ENCODE results near the gene SEMA3F. TPM values are rescaled to one million over a fixed set of nuclear protein-coding genes. Genes with fewer than 3 reads are reported as not detected.

The SEMA3F gene
- total and polyA plus RNA-seq, 2 of the 4 experiments (the other 2 are of a cell fraction), result 7.3 to 23.3 TPM

DNA sequence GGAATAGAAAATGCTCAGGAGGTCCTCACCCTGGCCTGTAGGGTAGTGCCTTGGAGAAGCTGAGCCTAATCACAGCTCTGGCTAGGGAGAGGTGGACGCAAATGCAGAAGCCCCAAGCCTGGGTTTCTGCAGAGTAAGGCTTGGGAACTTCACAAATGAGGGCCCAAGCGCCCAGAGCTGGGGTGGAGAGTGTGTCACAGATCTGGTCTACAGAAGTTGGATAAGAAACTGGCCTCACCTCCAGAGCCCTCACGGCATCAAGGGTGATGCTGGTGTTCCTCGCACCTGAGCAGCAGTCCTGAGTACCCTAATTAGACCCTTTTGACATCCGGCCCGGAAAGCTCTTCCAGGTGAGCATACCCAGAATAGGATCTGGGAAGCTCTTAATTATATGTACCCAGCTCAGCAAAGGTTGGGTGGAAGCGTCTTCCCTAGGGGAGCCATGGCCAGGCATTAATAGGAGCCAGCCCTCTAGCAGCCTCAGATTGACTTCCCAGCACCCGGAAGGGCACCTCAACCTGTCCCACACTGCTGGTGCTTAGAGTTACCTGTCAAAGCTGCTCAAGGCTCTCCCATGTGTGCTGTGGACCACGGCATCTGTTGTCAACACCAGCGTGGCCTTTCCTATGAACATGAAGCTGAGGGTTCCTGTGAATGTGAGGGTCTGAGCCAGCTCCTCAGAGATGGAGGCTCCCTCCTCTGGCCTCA lies 34.6 kb upstream of the SEMA3F start:
- no peak for ATAC-seq (ENCODE audit: low read depth)
- TF ChIP-seq RAD21 (IDR thresholded peaks at IDR 0.05; ENCODE audit: low read length) (no peak), CEBPB (IDR thresholded peaks at IDR 0.05; ENCODE audit: low read depth, low read length) (no peak), CHD1 (IDR thresholded peaks at IDR 0.05; ENCODE audit: low read depth, low read length) (no peak), SMC3 (IDR thresholded peaks at IDR 0.05; ENCODE audit: low read depth, low read length) (no peak), MAZ (IDR thresholded peaks at IDR 0.05; ENCODE audit: borderline replicate concordance, low read depth, low read length) (no peak), RFX5 (IDR thresholded peaks at IDR 0.05; ENCODE audit: low read depth, low read length) (no peak), POLR2A (IDR thresholded peaks at IDR 0.05; ENCODE audit: low read depth, low read length) (no peak), FOS (IDR thresholded peaks at IDR 0.05; ENCODE audit: low read depth, low read length) (no peak), BHLHE40 (IDR thresholded peaks at IDR 0.05; ENCODE audit: low read depth, low read length) (no peak), RCOR1 (IDR thresholded peaks at IDR 0.05; ENCODE audit: insufficient replicate concordance, low read length) (no peak), NFE2L2 (IDR thresholded peaks at IDR 0.05; ENCODE audit: low read depth, low read length) (no peak), MAFK (IDR thresholded peaks at IDR 0.05; ENCODE audit: low read depth, low read length) (no peak)
- TF ChIP-seq, protein P1, sequence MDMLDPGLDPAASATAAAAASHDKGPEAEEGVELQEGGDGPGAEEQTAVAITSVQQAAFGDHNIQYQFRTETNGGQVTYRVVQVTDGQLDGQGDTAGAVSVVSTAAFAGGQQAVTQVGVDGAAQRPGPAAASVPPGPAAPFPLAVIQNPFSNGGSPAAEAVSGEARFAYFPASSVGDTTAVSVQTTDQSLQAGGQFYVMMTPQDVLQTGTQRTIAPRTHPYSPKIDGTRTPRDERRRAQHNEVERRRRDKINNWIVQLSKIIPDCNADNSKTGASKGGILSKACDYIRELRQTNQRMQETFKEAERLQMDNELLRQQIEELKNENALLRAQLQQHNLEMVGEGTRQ (IDR thresholded peaks at IDR 0.05; ENCODE audit: low read depth, low read length), result no peak
- TF ChIP-seq, protein P2, sequence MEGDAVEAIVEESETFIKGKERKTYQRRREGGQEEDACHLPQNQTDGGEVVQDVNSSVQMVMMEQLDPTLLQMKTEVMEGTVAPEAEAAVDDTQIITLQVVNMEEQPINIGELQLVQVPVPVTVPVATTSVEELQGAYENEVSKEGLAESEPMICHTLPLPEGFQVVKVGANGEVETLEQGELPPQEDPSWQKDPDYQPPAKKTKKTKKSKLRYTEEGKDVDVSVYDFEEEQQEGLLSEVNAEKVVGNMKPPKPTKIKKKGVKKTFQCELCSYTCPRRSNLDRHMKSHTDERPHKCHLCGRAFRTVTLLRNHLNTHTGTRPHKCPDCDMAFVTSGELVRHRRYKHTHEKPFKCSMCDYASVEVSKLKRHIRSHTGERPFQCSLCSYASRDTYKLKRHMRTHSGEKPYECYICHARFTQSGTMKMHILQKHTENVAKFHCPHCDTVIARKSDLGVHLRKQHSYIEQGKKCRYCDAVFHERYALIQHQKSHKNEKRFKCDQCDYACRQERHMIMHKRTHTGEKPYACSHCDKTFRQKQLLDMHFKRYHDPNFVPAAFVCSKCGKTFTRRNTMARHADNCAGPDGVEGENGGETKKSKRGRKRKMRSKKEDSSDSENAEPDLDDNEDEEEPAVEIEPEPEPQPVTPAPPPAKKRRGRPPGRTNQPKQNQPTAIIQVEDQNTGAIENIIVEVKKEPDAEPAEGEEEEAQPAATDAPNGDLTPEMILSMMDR (conservative IDR thresholded peaks at IDR 0.05; ENCODE audit: low read depth, low read length), result no peak
- TF ChIP-seq, protein P3, sequence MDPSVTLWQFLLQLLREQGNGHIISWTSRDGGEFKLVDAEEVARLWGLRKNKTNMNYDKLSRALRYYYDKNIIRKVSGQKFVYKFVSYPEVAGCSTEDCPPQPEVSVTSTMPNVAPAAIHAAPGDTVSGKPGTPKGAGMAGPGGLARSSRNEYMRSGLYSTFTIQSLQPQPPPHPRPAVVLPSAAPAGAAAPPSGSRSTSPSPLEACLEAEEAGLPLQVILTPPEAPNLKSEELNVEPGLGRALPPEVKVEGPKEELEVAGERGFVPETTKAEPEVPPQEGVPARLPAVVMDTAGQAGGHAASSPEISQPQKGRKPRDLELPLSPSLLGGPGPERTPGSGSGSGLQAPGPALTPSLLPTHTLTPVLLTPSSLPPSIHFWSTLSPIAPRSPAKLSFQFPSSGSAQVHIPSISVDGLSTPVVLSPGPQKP (IDR thresholded peaks at IDR 0.05; ENCODE audit: borderline replicate concordance, low read depth, low read length), result no peak

More for the DNA sequence above, 34.6 kb upstream of the SEMA3F start:
- DNase-seq, result no peak
- no peaks in the 10 kb centered on the region for H3K9me3 ChIP-seq (ENCODE audit: control insufficient read depth, insufficient read depth, low read length)
- no peak overlapping the region for H4K5ac ChIP-seq (ENCODE audit: low read depth, low read length)
- no peak overlapping the region for H3K4ac ChIP-seq (ENCODE audit: low read depth, low read length)
- no peak overlapping the region for H3K4me3 ChIP-seq (ENCODE audit: insufficient read depth, low read depth, low read length)
- H2AK9ac ChIP-seq (replicated peaks; ENCODE audit: low read depth, low read length, poor library complexity), result peak overlapping the region; percentile 44
- no TSS peak for BruUV-seq (replicated peaks)
- H3K18ac ChIP-seq (ENCODE audit: low read depth, low read length), result no peak overlapping the region
- H3K4me1 ChIP-seq (ENCODE audit: control insufficient read depth, insufficient read depth, low read length), result peaks cover 11% of the 10 kb centered on the region
- 92% methylated on average over 2 of the region's 10 CpGs; no CpG with 5 or more reads in 1 of the 2 experiments for WGBS, 2 experiments (ENCODE audit: extremely low coverage in 2 of 2, insufficient read length in 1 of 2)
- H2BK120ac ChIP-seq (ENCODE audit: low read depth, low read length), result no peak overlapping the region
- intact Hi-C loops (cut with micrococcal nuclease) (loop anchor here (1.0 kb wide), 2 partner anchors 69 to 106 kb away; no protein-coding TSS in a partner anchor), dilution Hi-C loops (cut with HindIII; ENCODE audit: low sequenced_read_pairs, unreplicated experiment) (no loop called here), in situ Hi-C loops (cut with MboI; ENCODE audit: low sequenced_read_pairs) (loop anchor here (5.0 kb wide), 1 partner anchor 62 kb away; no protein-coding TSS in a partner anchor)
- H3K27ac ChIP-seq (ENCODE audit: insufficient read depth, low read length), result no peak overlapping the region
- H3K56ac ChIP-seq (ENCODE audit: extremely low read depth, insufficient read depth, low read length), result no peak overlapping the region
- no peak overlapping the region for H2AK5ac ChIP-seq (ENCODE audit: low read depth, low read length)
- H2BK5ac ChIP-seq (ENCODE audit: low read depth, low read length, poor library complexity, severe bottlenecking), result no peak overlapping the region
- H3K14ac ChIP-seq (replicated peaks; ENCODE audit: low read depth, low read length), result no peak overlapping the region
- no peak overlapping the region for H3K4me2 ChIP-seq (ENCODE audit: low read depth, low read length)
- H2BK15ac ChIP-seq (ENCODE audit: low read depth, low read length), result no peak overlapping the region
- no peak overlapping the region for H4K8ac ChIP-seq (ENCODE audit: low read depth in 2 of 2, low read length in 2 of 2)
- H3K79me1 ChIP-seq (ENCODE audit: low read depth in 1 of 2, low read length in 2 of 2), result peaks cover 0 to 18% of the 10 kb centered on the region in 2 experiments; a peak in 2 of 4 replicates
- ChIA-PET POLR2A (ENCODE audit: unreplicated experiment) (interaction anchor here (0.5 kb wide), 1 partner anchor 136 kb away, joined by 3 read pairs; no protein-coding TSS in a partner anchor), CTCF (interaction anchor here (0.5 to 3.3 kb wide), 4 partner anchors 19 to 105 kb away, joined by 3 to 10 read pairs (median 5); no protein-coding TSS in a partner anchor)
- no peak overlapping the region for H4K91ac ChIP-seq (ENCODE audit: insufficient read depth, low read depth, low read length)
- peaks cover 7% of the 10 kb centered on the region; the same call in 1 of the 2 replicates for H3K9me1 ChIP-seq (ENCODE audit: insufficient read depth, low read length)
- peaks cover 48% of the 10 kb centered on the region for H3K36me3 ChIP-seq (ENCODE audit: control insufficient read depth, insufficient read depth, low read length)
- H2AFZ ChIP-seq (replicated peaks; ENCODE audit: low read length, poor library complexity), result no peak overlapping the region
- H4K20me1 ChIP-seq (ENCODE audit: insufficient read depth, low read length), result peaks cover 51% of the 10 kb centered on the region
- no peaks in the 10 kb centered on the region for H3K27me3 ChIP-seq (ENCODE audit: control insufficient read depth, insufficient read depth, low read length)
- H3K9ac ChIP-seq (ENCODE audit: low read depth, low read length), result no peak overlapping the region
- H3K23ac ChIP-seq (ENCODE audit: low read depth, low read length), result no peak overlapping the region
- no peak overlapping the region for H2BK20ac ChIP-seq (ENCODE audit: low read depth, low read length)
